ENCODE measurements around the gene TMEM53. TPM values are rescaled to one million over a fixed set of nuclear protein-coding genes. Genes with fewer than 3 reads are reported as not detected.
"Not testable (repeated sequence)": the region's sequence is repeated elsewhere in the genome, so short reads cannot be mapped to it uniquely, and the experiment has no call there.

Gene TMEM53
- total RNA-seq, 1 donor from 2014 or later = 4.6 TPM

GRCh38 chr1:44670751-44671640 is 3.3 kb downstream of the TMEM53 start:
- peaks cover 32% of the 10 kb centered on the region for H3K4me1 Mint-ChIP-seq
- intact Hi-C loops (cut with micrococcal nuclease) = loop anchor here (5.0 kb wide), 2 partner anchors 964 to 1081 kb away; partner anchors contain the start of genes IPP and ST3GAL3
- H3K36me3 Mint-ChIP-seq (ENCODE audit: low read depth) = peaks cover 5% of the 10 kb centered on the region
- CTCF ChIA-PET = interaction anchor here (0.7 kb wide), 1 partner anchor 24 kb away, joined by 5 read pairs; no protein-coding TSS in a partner anchor
- POLR2A ChIA-PET = interaction anchor here (5.5 kb wide), 1 partner anchor 38 kb away, joined by 58 read pairs; no protein-coding TSS in a partner anchor
- no peaks in the 10 kb centered on the region for H3K27me3 Mint-ChIP-seq
- no peak for DNase-seq
- no peak for ATAC-seq (ENCODE audit: low read depth)
- H3K27ac Mint-ChIP-seq = no peak overlapping the region
- TF ChIP-seq, protein P1, sequence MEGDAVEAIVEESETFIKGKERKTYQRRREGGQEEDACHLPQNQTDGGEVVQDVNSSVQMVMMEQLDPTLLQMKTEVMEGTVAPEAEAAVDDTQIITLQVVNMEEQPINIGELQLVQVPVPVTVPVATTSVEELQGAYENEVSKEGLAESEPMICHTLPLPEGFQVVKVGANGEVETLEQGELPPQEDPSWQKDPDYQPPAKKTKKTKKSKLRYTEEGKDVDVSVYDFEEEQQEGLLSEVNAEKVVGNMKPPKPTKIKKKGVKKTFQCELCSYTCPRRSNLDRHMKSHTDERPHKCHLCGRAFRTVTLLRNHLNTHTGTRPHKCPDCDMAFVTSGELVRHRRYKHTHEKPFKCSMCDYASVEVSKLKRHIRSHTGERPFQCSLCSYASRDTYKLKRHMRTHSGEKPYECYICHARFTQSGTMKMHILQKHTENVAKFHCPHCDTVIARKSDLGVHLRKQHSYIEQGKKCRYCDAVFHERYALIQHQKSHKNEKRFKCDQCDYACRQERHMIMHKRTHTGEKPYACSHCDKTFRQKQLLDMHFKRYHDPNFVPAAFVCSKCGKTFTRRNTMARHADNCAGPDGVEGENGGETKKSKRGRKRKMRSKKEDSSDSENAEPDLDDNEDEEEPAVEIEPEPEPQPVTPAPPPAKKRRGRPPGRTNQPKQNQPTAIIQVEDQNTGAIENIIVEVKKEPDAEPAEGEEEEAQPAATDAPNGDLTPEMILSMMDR (IDR thresholded peaks at IDR 0.05) = no peak
- H3K9me3 Mint-ChIP-seq = no peaks in the 10 kb centered on the region
- no peak overlapping the region for H3K4me3 Mint-ChIP-seq

DNA sequence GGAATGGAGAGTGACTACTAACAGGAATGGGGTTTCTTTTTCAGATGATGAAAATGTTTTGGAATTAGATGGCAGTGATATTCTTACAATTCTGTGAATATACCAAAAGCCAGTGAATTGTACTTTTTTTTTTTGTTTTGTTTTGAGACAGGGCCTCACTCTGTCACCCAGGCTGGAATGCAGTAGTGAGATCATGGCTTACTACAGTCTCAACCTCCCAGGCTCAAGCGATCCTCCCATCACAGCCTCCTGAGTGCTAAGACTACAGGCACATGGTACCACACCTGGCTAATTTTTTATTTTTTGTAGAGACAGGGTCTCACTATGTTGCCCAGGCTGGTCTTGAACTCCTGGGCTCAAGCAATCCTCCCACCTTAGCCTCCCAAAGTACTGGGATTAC is 7.6 kb downstream of the TMEM53 start:
- CTCF ChIA-PET; H3K4me3 Mint-ChIP-seq; ATAC-seq (ENCODE audit: low read depth); POLR2A ChIA-PET; H3K9me3 Mint-ChIP-seq; intact Hi-C loops (cut with micrococcal nuclease); H3K27me3 Mint-ChIP-seq; DNase-seq; H3K27ac Mint-ChIP-seq; H3K36me3 Mint-ChIP-seq (ENCODE audit: low read depth): not testable (repeated sequence)
- peaks cover 13% of the 10 kb centered on the region for H3K4me1 Mint-ChIP-seq

DNA sequence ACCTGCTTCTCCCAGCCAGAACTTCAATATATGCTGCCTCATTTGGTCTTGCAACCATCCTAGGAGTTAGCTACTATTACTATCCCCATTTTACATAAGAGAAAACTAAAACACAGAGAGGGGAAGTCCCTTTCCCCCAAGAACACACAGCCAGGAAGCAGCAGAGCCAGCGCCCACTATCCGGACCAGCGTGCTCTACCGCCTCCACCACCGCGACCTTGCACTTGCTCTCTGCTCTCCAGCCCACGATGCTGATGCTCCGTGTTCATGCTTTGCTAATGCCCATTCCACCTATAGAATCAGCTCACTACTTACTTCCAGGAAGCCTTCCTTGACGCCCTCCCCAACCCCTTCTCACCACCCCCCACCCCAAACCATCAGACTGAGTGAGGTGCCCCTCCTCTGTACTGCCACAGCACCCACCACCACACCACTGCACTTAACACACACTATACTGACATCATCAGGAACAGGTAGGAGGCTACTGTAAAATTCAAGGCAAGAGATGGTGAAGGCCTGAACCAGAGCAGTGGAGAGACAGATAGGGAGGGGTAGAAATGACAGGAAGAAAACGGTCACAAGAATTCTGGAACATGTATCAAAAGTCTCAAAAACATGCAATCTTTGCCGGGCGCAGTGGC is 9.4 kb downstream of the TMEM53 start:
- Mint-ChIP-seq H3K4me1 (peaks cover 13% of the 10 kb centered on the region), H3K27me3 (no peaks in the 10 kb centered on the region), H3K4me3 (no peak overlapping the region), H3K36me3 (ENCODE audit: low read depth) (no peaks in the 10 kb centered on the region), H3K9me3 (no peaks in the 10 kb centered on the region), H3K27ac (peak overlapping the region; percentile 16)
- intact Hi-C loops (cut with micrococcal nuclease) = no loop called here
- TF ChIP-seq, protein P1 (IDR thresholded peaks at IDR 0.05) = no peak
- DNase-seq = no peak
- POLR2A ChIA-PET = interaction anchor here (0.7 to 2.4 kb wide), 6 partner anchors 9 to 57 kb away, joined by 3 to 16 read pairs (median 4); partner anchors contain the start of genes ARMH1 and TMEM53
- CTCF ChIA-PET = interaction anchor here (1.2 to 1.4 kb wide), 2 partner anchors 10 to 12 kb away, joined by 3 to 6 read pairs; no protein-coding TSS in a partner anchor
- peak; percentile 69 for ATAC-seq (ENCODE audit: low read depth)

- DNase-seq (no peak), ATAC-seq (ENCODE audit: low read depth) (no peak)
- Mint-ChIP-seq H3K27me3 (no peaks in the 10 kb centered on the region), H3K36me3 (ENCODE audit: low read depth) (no peaks in the 10 kb centered on the region), H3K4me3 (no peak overlapping the region), H3K9me3 (no peaks in the 10 kb centered on the region), H3K27ac (no peak overlapping the region), H3K4me1 (peaks cover 13% of the 10 kb centered on the region)
- TF ChIP-seq, protein P1 (IDR thresholded peaks at IDR 0.05) = no peak
- ChIA-PET POLR2A (interaction anchor here (1.5 kb wide), 1 partner anchor 31 kb away, joined by 4 read pairs; no protein-coding TSS in a partner anchor), CTCF (no interaction called here)
- intact Hi-C loops (cut with micrococcal nuclease) = no loop called here
These were observed 10.9 kb downstream of the TMEM53 start for GRCh38 chr1:44663417-44663816.

DNA sequence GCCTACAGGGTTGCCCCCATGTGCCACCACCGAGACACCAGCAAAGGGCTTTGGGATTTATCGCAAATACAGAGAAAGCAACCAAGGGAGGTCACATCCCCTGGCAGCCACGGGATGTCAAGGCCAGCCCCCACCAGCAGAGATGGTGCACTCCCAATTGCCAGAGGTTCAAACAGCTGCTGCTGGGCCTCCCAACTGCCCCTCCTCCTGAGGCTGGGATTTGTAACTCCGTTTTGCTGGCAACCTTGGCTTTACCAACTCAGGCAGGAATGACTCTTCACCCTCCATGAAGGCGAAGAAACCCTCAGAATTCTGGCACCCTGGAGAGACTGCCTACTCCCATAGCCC is 11.6 kb downstream of the TMEM53 start:
- POLR2A ChIA-PET = interaction anchor here (0.7 to 1.5 kb wide), 2 partner anchors 12 to 30 kb away, joined by 4 read pairs; partner anchors contain the start of genes ARMH1 and TMEM53
- no peaks in the 10 kb centered on the region for H3K9me3 Mint-ChIP-seq
- intact Hi-C loops (cut with micrococcal nuclease) = no loop called here
- ATAC-seq (ENCODE audit: low read depth) (no peak), DNase-seq (no peak)
- H3K4me3 Mint-ChIP-seq = no peak overlapping the region
- H3K27me3 Mint-ChIP-seq = no peaks in the 10 kb centered on the region
- H3K4me1 Mint-ChIP-seq = peaks cover 13% of the 10 kb centered on the region
- H3K36me3 Mint-ChIP-seq (ENCODE audit: low read depth) = no peaks in the 10 kb centered on the region
- TF ChIP-seq, protein P1 (IDR thresholded peaks at IDR 0.05) = no peak
- CTCF ChIA-PET = no interaction called here
- H3K27ac Mint-ChIP-seq = no peak overlapping the region
